GM21737 (cell line): ENCODE results near the gene TMEM121.
"Not testable (repeated sequence)": the region's sequence is repeated elsewhere in the genome, so short reads cannot be mapped to it uniquely, and the experiment has no call there.

Experiments
- ATAC-seq: cut with Tn5 transposase; IDR thresholded peaks from one replicate; pipeline ENCODE4 v1.9.1; 2021; ENCODE audit warnings: mild to moderate bottlenecking, moderate library complexity; ENCODE audit not compliant: unreplicated experiment

The TMEM121 gene

DNA sequence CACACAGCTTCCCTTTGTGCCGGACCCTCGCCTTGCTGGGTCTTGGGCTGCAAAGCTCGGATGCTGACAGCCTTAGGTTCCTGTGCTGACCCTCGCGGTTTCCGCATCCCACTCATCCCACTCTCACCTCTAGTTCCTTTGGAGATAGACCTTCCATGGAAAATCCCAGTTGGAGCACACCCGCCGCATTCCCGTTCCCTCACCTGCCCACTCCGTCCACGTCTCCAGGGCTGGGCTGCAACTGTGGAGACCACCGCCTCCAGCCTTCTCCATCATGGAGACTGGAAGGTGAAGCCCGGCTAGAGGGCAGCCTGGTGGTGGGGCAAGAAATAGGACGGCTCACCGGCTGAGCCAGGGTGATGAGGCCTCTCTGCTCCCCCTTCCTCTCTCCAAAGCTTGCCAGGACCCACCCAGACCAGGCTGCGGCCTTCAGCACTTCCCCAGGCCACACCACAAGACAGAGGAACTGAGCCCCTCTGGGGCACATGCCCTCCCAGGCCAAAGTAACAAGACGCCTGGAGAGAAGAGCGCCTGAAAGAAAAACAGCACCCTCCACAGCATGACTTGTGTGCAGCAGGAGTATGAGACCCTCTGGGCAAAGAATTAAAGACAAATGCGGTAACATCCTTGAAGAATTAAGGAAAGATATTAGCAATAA is 15.0 kb downstream of the TMEM121 start:
- ATAC-seq = no peak

DNA sequence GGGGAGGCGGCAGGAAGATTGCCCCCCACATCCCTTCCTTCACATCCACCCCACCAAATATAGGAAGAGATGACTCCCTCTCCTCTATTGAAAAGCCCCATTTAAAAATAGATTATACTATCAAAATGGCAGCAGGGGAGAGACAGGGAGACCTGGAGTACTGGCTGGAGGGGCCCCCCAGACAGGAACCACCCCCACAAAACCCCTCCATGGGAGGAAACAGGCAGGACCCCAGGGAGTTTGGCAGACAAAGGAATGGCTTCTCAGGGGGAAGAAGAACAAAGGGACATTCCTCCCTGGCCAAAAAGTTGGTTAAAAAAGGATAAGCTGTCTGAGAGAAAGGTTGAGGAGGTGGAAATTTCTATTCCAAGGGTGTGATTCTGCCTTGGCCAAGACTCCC is 19.3 kb downstream of the TMEM121 start:
- not testable (repeated sequence) for ATAC-seq

GRCh38 chr14:105546410-105546809 is 20.0 kb downstream of the TMEM121 start:
- ATAC-seq = not testable (repeated sequence)

- not testable (repeated sequence) for ATAC-seq
Measured at GRCh38 chr14:105547072-105547471, 20.7 kb downstream of the TMEM121 start.

- no peak for ATAC-seq
Measured at GRCh38 chr14:105547741-105548169, 21.4 kb downstream of the TMEM121 start.

DNA sequence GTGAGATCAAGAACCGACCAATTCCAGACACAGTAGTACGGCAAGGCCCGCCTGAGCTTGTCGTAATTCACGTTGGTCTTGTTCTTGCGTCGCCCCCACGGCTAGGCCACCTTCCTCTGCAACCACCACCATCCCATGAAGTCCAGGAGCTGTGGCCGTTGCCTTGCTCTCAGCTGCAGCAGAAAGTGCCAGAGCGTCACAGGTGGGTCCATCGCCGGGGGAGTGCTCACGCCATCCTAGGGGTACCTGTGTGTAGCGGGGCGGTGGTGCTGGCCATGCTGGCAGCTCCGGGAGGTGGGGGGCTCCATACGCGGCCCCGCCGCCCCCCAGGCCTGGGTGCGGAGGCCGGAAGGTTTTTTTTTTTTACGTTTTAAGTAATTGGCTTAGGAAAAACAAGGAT is 23.1 kb downstream of the TMEM121 start:
- no peak for ATAC-seq

- no peak for ATAC-seq
Measured at GRCh38 chr14:105554022-105554421, 27.6 kb downstream of the TMEM121 start.

DNA sequence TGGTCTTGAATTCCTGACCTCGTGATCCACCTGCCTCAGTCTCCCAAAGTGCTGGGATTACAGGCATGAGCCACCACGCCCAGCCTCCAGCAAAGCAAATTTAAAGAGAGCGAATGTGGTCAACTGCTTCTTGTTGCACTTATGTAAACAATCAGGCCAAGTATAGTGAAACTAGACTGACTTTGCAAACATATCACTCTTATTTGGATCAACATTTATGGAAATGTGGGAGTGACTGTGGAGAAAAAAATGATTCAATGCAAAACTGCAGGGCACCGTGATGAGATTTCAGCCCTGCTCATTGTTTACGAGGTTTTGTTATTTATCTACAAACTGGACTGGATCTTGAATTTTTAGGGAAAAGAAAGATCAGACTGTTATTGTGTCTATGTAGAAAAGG is 28.1 kb downstream of the TMEM121 start:
- no peak for ATAC-seq

DNA sequence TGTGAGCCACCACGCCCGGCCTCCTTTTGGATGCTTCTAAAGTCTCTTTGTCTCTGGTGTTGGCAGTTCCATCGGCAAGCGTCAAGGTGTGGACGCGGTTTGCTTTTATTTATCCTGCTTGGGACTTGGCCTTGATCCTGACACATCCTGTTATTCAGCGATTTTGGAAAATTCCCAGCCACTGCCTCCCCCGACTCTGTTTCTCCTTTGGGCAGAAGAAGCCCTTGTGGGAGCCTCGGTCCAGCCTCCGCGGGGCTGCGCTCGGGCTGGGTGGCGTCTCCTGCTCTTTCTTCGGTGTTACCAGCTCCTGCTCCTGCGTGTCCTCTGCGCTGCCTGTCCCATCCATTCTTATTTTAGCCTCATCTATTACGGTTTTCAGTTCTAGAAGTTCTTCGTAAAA is 31.3 kb downstream of the TMEM121 start:
- not testable (repeated sequence) for ATAC-seq

GRCh38 chr14:105558449-105559154 is 32.2 kb downstream of the TMEM121 start:
- not testable (repeated sequence) for ATAC-seq

DNA sequence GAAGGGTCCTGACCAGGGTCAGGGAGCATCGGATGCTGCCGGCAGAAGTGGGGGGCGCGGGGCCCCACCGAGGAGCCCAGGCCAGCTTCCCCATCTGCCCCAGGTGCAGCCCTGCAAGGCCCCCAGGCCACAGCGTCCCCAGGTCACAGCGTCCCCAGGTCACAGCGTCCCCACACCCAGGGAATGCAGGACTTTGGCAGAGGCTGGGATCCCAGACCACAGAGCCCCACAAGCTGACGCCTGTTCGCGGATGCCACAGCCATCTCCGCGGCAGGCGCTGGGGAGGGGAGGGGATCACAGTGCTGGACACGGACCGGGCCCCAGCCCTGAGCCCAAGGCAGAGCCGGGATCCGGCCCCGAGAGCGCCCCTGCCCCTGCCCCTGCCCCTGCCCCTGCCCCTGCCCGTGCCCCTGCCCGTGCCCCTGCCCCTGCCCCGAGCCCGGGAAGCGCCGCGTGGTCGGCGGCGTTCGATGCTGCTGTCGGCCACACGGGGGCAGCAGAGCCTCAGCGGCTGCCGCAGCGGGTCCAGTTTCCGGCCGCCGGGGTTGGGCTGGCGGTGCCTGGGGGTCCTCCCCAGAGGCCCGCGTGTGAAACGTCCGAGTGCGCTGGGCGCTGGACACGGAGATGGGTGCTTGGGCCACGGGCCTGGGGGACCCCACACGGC is 33.1 kb downstream of the TMEM121 start:
- peak; percentile 44 for ATAC-seq

DNA sequence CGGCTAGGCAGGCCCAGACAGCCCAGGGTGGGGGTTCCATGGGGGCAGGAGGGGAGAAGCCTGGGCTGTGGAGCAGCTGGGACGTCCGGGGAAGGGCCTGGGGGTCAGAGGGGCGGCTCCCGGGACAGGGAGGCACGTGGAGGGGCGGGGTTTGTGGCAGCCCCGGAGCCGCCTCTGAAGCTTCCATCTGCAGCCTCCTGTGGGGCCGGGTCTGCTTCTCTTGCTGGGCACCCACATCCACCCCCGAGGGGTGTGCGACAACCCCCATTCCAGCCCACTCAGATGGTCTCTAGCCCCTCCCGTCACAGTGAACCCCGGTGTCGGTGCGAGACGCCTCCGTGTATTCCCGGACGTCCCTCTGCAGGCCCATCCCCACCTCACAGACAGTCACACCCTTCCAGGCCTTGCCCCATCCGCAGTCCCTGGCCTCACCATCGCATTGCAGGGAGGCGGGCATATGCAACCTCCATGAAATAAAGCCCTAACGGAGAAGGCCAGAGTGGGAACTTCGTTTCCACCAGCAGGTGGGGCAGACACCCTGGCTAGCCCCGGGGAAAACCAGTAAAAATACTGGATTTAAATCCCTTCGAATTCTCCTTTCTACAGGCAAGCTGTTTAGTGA is 33.8 kb downstream of the TMEM121 start:
- peak; percentile 52 for ATAC-seq

DNA sequence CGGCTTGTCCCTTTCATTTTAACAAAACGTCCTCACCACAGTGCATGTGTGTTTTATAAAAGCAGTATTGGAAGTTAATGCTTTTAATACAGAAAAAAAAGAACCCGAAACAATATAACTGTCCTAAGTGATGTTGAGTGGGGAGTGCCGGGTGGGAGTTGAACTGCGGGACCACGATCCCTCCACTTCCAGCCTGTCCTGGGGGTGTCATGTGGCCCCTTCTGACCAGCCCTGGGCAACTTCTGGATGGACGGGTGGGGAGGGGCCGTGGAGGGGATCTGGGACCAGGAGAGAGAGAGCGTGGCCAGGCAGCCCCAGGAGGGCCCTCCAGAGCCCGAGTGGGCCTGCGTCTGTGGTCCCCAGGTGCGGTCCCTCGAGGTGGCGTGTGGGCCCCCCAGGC is 35.0 kb downstream of the TMEM121 start:
- not testable (repeated sequence) for ATAC-seq

DNA sequence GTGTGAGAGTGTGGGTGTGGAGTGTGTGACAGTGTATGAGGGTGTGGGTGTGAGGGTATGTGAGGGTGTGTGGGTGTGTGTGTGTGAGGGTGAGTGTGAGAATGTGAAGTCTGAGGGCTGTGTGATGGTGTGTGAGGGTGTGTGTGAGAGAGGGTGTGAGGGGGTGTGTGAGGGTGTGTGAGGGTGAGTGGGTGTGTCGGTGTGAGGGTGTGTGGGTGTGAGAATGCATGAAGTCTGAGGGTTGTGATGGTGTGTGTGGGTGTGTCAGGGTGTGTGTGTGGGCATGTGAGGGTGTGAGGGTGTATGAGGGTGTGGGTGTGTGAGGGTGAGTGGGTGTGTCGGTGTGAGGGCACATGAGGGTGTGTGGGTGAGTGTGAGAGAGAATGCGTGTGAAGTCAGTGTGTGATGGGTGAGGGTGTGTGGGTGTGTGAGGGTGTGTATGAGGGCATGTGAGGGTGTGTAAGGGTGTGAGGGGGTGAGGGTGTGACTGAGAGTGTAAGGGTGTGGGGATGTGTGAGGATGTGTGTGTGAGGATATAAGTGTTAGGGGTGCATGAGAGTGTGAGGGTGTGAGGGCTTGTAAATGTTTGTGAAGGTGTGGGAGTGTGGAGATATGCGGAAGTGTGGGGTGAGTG is 36.4 kb downstream of the TMEM121 start:
- no peak for ATAC-seq

- ATAC-seq = no peak
Measured at GRCh38 chr14:105563347-105563737, 37.0 kb downstream of the TMEM121 start.

DNA sequence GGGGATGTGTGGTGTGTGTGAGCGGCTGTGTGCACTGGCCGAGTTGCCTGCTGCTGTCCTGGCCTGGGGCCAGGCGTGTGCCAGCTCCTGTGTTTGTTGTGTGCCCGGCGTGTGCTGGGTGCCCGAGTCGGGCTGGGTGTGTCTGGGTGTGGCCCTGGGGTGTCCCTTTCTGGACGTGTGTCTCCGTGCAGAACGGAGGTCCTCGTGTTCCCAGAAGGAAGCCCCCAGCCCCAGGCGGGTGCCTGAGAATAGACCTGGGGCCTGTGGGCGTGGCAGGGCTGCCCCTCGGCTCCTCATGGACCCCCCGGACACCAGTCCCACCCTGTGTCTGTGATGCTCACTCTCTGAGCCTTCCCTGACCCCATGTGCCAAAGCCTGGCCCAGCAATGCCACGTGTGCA is 38.2 kb downstream of the TMEM121 start:
- not testable (repeated sequence) for ATAC-seq

DNA sequence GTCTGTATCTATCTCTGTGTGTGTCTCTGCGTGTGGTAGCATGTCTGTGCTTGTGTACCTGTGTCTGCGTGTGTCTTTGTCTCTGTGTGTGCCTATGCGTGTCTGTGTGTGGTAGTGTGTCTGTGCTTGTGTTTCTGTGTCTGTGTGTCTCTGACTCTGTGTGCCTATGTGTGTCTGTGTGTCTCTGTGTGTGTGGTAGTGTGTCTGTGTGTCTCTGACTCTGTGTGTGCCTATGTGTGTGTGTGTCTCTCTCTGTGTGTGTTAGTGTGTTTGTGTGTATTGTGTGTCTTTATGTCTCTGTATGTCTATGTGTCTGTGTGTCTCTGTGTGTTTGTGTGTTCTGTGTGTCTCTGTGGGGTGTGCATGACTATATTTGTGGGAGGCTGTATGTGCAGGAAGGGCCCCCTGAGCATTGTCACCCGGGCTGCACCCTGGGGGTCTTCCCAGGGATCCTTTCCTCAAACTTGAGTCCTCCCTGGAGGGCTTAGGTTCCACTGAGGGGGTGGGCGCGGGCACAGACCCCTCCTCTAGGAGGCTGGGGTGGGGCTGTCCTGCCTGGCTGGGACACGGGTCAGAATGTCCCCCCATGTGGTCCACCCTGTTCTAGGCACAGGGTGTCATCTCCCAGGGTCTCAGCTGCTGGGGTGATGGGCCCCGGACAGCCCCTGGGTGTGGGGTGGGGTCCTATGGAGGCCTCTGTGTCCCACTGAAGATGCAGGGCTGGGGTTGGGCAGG is 39.0 kb downstream of the TMEM121 start:
- ATAC-seq = peak; percentile 7

DNA sequence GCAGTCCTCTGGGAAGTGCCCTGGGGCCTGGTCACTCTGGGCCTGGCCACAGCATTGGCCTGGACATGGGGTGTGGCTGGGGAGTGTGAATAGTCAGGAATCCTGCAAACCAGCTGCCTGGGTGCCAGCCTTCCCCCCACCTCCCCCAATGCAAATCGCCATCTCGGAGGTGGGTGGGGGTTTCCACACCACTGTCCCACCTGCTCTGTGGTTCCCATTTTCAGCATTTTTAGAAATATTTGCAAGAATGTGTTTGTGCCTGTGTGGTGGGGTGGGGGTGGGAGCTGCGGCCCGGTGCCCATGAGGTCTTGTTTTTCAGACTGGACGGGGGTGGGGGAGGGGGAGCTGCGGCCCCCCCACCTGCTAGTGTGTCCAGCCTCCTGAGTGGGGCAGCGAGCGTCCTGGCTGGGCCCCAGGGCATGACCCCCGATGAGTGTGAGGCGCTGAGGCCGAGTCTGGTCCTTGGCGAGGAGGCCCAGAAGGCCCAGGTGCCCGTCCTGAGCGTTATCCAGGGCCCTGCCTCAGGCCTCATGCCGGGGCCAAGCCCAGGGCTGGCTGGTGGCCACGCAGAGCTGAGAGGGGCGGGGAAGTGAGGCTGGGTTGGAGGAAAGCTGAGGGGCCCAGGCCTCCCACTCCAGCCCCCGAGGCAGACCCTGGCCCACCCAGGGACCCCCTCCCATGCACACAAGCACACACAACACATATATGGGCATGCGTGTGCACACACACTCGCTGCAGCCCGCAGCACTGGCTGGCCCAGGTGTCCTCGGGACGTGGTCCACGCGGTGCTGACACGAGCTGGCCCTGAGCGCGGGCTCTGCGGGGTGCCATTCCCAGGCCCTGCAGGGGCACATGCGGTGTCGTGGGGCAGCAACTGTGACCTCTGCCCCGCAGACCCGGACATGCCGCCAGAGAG is 40.1 kb downstream of the TMEM121 start:
- peak; percentile 45 for ATAC-seq
